Activated CD4-positive, CD25-positive, alpha-beta regulatory T cell treated with anti-CD3 and anti-CD28 coated beads, Interleukin-2, amount 50 U/mL, for 16 hours (primary cell): Measurements from ENCODE around the gene COA3.

Experiments used
- DNase-seq: peaks from one replicate; pipeline ENCODE4 v3.0.0-alpha.2; 2020; ENCODE audit warnings: low read depth, low spot score

COA3 gene, protein sequence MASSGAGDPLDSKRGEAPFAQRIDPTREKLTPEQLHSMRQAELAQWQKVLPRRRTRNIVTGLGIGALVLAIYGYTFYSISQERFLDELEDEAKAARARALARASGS

DNA sequence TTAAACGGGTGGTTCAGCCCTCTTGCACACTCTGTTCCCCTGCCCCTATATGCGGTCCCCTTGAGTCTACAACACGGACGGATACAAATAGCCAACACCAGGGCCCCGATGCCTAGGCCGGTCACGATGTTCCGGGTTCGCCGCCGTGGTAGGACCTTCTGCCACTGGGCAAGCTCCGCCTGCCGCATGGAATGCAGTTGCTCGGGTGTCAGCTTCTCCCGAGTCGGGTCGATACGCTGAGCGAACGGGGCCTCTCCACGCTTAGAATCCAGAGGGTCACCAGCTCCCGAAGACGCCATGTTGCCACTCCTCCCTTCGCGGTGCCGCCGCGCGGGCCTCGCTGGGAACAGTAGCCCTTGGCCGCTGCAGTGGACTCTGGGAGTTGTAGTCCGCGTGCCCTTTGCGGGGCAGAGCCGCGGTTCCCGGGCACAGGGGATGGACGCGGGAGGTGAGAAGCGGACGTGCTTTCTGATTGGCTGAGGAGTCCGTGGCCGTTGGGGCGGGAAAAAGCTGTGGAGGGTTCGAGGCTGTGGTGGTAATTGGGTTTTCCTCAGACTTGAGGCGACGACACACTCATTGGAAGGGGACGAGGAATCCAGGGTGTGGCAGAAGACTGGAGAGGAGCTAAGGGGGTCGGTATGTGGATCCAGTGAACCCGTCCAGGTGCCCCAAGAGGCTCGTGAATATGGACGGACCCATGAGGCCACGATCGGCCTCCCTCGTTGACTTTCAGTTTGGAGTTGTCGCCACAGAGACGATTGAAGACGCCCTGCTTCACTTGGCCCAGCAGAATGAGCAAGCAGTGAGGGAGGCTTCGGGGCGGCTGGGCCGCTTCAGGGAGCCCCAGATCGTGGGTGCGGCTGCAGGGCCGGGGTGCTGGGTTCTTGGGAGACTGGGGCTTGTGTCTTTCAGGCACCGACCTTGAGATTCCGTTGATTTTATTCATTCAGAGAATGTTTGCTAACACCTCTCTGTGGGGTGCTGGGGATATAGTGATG lies at the start of gene COA3, which contains the start of gene CNTD1:
Gene COA3, minus strand, starts transcription at position 322 of the 998 bp plus-strand sequence. Its CDS starts 23 bp downstream, at position 299.
Gene CNTD1, plus strand, starts transcription at position 479 of the 998 bp plus-strand sequence. Its CDS starts 207 bp downstream, at position 686.
- peak; percentile 58 for DNase-seq

DNA sequence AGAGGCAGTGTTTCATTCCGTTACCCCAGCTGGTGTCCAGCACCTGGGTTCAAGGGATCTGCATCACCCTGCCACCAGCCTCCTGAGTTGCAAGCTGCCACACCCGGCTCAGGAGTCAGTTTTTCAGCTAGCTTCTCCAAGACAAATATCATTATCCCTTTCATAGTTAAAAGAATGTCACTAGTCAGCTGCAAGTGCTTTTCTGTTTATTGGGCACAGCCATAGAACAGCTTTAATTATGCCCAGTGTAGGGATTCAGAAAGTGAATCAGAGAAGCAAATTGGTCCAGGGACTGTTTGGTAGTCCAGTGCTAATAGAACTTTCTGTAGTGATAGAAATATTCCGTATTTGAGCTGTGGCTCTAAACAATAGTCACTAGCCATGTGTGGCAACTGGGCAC lies 49.6 kb upstream of the COA3 start:
- no peak for DNase-seq

DNA sequence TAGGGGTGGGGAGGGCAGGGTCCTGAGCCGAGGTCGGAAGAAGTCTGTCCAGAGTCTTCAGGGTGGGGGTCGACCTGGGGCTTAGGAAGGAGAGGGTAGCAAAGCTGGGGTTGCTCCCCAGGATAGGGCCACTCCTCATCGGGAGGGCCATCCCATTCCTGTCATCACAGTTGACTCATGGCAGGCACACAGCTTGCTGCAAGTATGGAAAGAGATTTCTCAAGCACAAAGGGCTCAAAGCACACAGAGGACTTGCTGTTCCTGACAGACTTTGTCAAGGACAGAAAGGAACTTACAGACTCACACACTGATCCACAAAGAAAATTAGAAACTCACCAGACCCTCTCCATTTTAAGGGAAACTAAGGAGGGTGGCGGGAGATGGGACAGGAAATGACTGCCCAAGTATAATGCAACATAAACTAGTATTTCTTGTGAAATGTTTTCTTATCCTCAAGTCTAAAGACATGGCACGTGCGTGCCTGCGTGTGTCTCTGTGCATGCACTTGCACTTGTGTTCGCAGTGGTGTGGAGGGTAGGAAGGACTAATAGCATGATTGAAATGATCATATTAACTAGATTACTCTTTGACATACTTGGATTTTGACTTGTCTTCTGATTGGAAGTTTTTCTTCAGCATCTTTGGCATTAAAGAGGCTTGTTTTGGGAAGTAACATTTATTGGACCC lies 48.2 kb upstream of the COA3 start:
- DNase-seq = no peak

DNA sequence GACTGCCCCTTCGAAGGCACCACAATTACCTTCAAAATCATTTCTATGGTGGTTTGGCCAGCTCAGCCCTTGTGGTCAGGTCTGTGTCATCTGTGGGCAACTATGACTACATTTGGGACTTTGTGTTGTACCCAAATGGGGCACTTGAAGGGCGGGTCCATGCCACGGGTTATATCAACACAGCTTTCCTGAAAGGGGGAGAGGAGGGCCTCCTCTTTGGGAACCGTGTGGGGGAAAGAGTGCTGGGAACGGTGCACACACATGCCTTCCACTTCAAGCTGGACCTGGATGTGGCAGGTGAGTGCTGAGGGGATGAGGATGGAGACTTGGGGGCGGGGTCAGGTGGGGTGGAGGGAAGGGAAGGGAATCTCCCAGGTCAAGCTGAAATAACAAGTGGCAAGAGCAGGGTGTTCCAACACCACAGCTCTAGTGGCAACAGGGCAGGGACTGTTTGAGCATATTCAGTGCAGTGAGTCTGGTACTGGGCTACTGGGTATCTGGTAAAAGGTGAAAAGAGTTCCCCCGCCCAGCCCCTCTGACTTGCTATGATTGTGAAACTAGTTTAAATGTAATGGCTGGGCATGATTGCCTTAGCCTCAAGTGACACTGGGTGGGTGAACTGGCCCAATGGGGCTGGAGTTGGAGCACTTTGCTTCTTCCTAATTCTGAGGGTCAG lies 47.6 kb upstream of the COA3 start:
- DNase-seq = no peak

DNA sequence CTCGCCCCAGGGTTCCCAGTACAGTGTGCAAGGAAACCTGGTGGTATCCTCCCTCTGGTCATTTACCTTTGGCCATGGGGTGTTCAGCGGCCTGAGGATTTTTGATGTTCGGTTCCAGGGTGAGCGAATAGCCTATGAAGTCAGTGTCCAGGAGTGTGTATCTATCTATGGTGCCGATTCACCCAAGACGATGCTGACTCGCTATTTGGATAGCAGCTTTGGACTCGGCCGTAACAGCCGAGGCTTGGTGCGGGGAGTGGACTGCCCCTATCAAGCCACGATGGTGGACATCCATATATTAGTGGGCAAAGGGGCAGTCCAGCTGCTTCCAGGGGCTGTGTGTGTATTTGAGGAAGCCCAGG lies 47.0 kb upstream of the COA3 start:
- no peak for DNase-seq

DNA sequence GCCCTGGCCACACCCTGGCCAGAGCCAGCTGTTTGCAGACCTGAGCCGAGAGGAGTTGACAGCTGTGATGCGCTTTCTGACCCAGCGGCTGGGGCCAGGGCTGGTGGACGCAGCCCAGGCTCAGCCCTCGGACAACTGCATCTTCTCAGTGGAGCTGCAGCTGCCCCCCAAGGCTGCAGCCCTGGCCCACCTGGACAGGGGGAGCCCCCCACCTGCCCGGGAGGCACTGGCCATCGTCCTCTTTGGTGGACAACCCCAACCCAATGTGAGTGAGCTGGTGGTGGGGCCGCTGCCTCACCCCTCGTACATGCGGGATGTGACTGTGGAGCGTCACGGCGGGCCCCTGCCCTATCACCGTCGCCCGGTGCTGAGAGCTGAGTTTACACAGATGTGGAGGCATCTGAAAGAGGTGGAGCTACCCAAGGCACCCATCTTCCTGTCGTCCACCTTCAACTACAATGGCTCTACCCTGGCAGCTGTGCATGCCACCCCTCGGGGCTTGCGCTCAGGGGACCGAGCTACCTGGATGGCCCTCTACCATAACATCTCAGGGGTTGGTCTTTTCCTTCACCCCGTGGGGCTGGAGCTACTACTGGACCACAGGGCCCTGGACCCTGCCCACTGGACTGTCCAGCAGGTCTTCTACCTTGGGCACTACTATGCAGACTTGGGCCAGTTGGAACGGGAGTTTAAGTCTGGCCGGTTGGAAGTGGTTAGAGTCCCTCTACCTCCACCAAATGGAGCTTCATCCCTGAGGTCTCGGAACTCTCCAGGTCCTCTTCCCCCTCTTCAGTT lies 46.5 kb upstream of the COA3 start:
- DNase-seq = no peak

DNA sequence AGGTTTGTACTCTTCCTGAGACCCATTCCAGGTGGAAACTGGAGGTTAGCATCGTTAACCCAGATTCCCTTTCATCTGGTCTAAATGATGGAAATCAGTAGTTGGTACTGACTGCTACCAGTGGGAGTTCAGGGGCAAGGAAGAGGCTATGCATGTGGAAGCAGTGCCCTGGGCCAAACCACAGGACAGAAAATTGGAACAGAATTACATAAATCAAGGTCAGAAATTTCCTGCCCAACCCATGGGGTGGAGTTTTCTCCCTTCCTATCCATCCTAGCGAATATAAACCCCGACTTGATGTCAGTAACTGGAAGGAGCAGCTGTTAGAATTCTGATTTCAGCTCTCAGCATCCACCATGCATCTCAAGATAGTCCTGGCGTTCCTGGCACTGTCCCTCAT lies 45.8 kb upstream of the COA3 start, which contains the start of gene AOC2:
Gene AOC2, plus strand, starts transcription at position 310 of the 400 bp plus-strand sequence. Its CDS starts 47 bp downstream, at position 357.
- DNase-seq = no peak

DNA sequence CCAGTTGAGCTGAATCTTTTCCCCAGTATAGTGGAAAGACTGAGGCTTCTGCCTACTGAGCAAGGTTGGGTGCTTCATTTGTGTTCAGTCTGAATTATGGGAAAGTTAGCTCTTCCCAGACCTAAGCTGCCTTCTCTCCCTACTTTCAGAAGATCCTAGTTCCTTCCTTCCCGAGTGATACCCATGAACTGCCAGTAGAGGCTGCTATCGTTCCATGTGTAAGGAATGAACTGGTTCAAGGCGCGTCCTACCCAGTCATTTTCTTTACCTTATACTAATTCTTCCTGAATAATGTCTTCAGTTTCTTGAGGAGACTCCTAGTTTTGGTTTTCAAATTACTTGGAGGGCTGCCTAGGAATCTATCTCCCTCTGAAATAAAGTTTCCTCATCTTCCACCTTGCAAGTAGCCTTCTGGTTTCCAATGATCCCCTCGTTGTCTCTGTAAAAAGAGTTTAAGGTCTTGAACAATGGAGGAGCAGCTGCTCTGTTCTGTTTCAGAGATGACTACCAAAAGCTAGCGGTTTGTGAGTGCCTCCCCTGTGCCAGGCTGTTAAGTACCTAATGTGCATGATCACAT lies 44.9 kb upstream of the COA3 start:
- no peak for DNase-seq

DNA sequence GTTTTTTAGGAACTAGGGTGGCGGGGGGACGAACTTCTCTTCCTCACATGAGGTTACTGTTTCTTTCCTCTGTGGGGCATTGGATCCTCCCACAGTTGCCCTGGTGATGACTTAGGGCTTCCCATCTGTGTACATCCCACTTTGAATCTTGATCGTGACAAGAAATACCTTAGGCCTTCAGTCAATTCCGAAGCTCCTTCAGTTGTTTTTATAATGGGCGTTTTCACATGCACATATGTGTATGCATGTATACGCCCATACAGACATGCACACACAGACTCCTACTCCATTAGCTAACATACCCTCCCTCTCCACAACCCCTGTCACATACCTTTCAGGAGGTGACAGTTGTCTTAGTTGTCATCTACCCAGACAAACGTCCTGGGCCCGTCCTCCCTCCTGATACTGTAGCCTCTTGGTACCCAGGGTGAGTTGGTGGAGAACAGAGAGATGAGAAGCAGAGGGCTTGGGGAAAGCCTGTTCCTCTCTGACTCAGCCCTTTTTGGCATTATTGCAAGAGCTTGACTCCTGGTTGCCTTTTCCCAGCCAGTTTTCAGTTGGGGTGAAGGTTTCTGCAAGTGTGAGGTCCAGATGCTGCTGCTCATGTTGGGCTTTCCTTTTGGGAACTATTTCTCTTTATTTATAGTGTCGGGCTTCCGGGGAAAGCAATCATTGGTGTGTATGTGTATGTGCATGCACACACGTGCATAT lies 43.6 kb upstream of the COA3 start:
- no peak for DNase-seq

DNA sequence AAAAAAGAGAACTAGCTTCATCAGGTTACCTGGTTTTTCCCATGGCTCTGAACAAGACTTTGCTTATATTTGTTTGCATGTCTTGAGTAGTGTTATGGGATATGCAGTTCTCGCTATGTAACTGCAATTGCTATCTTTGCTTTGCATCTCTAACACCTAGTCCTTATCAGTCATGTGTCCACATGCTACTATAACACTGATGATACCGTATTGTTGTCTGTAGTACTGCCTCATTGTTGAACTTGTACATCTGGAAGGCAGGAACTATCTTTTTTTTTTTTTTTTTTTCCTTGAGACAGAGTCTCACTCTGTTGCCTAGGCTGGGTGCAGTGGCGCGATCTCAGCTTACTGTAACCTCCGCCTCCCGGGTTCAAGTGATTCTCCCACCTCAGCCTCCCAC lies 37.2 kb upstream of the COA3 start:
- no peak for DNase-seq

DNA sequence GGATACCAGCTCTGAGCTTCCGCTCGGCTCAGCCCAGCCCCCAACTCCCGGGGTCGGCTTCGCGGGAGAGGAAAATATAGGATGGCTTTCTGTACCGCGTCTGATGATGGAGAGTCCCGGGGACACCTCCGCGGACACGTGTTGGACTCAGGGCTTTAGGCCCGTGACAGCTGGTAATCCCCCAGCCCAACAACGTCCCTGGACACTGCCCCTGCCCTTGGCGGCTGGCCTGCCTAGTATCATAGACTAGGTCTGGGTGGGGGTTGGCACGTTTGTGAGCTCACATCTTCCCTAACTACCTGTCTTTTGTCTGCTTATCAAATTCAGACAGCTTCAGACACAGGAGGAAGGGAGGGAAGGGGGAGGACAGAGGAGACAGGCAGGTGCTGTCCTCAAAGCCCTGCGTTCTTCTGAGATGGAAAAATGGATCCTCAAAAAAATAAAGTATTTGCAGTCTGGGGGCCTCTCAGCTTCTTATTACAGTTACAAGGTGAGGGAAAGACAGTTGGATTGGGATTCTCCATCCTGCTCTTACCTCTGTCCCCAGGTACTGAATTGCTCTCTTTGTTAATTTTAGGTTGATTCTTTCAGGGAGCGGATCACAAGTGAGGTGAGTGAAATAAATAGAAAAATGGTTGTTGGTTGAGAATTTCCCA lies 35.4 kb upstream of the COA3 start:
- no peak for DNase-seq

DNA sequence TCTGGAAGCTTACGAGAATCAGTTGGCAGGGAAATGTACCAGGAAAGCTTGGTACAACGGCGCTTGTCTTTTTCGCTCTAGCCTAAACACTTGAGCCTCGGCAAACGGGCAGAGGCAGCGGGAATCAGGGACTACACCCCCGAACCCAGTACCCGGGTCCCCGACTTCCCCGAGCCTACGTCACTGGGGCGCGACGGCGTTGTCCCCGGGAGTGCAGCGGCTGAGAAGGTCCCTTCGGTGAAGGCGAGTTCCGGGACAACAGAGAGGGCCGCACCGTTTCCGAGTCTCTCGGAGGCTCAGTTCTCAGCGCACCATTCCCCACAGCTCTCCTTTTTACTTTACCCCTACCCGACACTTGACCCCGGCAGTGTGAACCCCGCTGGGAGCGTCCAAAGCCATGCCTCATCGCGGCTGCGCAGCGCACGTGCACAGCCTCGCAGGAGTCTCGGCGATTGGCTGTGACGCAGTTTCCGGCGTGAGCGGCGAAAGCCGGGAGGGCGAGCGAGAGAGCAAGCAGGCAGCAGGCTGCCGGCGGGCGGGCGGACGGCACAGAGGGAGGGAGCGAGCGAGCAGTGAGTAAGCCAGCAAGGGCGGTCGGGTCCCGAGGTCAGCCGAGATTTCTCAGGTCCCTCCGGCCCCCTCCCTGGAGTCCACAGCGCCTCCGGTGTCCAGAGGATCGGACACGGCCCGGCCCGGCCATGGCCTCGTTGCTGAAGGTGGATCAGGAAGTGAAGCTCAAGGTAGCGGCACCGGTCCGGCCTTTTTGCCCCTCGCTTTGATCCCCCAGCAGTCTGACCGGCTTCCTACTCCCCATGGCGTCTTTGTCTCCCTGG lies 34.6 kb upstream of the COA3 start, which contains the start of gene PSME3:
Gene PSME3, plus strand, starts transcription at position 464 of the 833 bp plus-strand sequence. Its CDS starts 235 bp downstream, at position 699.
- peak; percentile 82 for DNase-seq

DNA sequence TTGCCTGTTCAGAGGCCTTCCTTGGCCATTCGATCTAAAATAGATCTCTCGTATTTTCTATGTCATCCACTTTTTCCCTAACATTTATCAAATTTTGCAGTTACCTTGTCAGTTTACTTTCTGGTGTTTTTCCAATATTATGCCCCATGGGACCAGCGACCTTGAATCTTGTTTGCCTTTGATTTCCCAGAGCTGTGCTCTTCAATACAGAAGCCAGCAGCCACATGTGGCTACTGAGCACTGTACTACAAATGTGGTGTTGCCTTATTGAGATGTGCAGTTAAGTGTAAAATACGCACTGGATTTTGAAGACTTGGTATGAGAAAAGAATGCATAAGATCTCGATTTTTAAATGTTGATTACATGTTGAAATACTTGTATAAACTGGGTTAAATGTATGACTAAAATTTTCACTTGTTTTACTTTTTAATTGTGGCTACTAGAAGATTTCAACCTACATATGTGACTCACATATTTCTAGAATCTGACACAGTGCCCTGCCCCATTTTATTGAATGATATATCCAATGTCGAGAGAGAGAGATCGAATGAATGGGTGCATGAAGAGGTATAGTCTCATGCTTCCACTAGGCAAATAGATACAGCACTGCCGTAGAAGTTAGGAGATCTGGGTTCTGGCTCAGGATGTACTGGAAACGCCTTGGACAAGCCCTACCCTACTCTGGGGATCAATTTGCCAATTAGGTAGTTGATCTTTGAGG lies 33.9 kb upstream of the COA3 start:
- DNase-seq = no peak

DNA sequence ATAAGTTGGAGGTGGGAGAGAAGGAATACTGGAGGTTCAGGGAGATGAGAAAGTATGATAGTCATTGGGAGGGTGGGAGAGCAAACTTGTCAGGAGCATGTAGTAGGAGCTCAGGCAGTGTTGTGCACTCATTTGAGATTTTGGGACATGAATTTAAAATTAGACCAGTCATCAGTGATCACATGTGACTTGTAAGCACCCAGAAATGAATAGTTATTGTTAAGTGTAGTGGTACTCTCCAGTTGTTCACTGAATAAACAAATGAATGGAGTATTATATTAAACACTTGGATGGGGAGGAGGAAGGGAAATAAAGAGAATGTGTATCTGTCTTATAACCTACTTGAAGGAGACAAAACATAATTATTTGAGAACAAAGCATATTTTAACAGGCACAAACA lies 32.5 kb upstream of the COA3 start:
- no peak for DNase-seq

DNA sequence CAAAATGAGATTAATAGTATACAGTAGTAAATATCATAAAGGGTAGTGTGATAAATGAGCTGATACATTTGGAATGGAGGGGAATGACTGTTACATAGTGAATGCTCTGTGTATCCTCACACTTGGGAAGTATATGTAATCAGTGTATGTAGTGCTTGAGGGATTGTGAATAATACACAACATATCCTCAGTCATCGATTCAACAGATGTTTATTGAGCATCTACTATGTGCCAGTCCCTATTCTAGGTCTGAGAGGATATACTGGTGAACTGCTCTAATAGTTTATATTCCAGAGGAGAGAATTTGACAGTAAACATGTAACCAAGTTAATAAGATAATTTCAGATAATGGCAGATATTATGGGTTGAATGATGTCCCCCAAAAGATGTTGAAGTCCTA lies 29.0 kb upstream of the COA3 start:
- no peak for DNase-seq

DNA sequence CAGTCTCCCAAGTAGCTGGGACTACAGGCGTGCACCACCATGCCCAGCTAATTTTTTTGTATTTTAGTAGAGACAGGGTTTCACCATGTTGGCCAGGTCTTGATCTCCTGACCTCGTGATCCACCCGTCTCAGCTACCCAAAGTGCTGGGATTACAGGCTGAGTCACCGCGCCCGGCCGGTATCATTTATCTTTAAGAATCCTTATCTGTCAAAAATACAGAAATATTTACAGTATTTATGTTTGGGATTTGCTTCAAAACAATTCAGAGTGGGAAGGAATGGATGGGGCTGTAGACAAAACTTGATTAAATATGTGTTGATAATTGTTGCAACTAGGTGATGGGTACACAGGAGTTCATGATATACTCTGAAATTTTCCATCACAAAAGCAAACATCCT lies 22.7 kb upstream of the COA3 start:
- no peak for DNase-seq

DNA sequence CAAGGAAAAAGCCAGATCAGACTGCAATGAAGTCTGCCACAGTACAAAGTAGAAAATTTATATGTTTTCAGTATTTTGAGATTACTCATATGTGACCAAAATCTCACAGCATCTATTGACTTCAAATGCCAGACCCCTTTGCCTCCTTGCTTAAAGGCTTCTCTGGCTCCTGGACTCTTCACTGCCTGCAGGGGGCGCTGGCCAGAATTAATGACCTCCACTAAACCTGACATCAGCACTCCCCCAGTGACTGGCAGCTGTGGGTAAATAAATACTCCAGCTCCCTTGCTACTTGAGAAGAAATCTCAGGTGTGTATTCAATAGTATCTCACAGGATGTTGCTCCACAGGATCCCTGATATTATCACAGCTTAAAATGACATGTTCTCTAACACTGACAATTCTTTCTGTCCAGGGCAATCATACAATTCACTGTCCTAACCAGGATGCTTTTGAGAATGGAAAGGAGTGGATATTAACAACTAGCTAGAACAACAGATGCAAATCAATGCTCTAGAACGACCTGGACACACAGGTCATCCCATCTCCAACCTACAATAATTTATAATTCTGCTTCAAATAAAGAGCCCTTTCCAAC lies 21.5 kb upstream of the COA3 start:
- DNase-seq = peak; percentile 40
